ENCODE results near the gene TNKS2.
"Not testable (repeated sequence)": the region's sequence is repeated elsewhere in the genome, so short reads cannot be mapped to it uniquely, and the experiment has no call there.

TNKS2 gene

GRCh38 chr10:91879515-91880170 is 81.4 kb downstream of the TNKS2 start:
- DNase-seq: no peak

DNA sequence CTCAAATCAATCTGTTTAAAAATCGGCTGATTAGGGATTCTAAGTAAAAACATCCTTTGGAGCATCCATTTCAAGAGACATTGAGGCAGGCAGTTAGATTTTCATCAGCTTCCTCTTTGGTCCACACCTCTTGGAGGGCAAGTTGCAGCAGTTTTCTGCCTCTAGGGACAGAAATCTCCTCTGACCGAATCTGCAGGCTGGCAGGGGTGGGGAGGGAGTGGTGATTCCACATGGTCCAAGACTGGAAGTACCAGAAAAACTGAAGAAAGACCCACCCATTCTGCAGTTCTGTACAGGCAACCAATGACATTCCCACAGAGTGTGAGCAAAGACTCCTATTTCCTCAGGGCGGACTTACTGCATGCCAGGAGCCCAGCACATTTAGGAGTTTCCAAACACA is 82.1 kb downstream of the TNKS2 start:
- no peak for DNase-seq

DNA sequence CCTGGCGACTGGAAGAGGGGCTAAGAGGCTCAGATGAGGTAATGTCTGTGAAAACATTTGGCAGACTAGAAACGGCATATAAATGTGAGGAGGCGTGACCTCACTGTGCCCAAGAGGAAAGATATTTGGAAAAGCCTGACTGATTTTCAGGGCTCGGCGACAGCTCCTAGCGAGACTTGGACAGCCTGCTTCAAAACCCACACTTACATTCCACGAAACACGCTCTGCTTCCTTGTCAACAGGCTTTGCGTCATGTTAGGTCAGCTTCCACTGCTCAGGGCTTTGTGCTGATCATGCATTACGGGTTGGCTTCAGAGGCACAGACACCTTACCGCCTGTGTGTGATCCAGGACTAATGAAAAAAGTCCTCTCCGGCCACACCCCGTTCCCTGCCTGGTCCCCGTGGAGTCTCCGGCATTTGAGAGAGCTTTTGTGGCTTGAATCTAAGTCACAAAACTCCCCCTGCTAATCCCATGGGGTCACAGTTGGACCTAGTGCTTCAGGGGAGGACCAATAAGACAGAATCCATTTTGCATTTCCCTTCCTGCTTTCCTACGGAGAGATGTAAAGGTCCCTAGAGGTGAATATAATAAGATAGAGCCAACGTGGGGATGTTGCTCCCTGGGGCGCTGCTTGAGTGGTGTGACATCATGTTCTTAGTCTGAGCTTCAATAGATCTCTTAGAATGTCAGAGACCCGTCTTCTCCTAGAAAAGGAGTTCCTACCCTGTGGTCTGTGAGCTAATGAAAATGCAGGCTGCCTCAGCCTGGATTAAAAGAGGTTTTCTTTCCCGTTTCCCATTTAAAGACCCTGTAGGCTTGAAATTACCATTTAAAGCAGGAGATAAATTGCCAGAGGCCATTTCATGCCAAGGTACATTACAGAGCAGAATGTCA is 85.6 kb downstream of the TNKS2 start:
- no peak for DNase-seq

DNA sequence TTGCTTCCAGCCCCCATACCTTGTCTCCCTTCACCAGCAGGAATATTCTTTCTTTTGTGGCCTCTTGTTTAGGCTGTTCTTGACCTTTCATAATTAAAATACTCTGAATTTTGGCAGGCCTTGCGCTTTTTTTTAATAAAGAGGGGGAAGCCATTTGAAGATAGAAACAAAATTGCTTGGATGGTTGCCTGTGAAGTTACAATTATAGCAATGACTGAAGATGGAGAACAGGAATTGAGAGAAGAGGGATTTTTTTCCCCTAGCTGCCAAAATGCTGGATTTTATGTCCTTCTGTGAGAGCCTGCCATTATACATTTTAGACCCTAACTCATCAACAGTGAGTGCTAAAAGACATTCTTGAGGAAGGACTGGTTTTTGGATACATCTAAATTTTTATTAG is 86.3 kb downstream of the TNKS2 start:
- DNase-seq: no peak

GRCh38 chr10:91885362-91886079 is 87.3 kb downstream of the TNKS2 start:
- no peak for DNase-seq

- no peak for DNase-seq
Observed at GRCh38 chr10:91886954-91887271, 88.7 kb downstream of the TNKS2 start.

DNA sequence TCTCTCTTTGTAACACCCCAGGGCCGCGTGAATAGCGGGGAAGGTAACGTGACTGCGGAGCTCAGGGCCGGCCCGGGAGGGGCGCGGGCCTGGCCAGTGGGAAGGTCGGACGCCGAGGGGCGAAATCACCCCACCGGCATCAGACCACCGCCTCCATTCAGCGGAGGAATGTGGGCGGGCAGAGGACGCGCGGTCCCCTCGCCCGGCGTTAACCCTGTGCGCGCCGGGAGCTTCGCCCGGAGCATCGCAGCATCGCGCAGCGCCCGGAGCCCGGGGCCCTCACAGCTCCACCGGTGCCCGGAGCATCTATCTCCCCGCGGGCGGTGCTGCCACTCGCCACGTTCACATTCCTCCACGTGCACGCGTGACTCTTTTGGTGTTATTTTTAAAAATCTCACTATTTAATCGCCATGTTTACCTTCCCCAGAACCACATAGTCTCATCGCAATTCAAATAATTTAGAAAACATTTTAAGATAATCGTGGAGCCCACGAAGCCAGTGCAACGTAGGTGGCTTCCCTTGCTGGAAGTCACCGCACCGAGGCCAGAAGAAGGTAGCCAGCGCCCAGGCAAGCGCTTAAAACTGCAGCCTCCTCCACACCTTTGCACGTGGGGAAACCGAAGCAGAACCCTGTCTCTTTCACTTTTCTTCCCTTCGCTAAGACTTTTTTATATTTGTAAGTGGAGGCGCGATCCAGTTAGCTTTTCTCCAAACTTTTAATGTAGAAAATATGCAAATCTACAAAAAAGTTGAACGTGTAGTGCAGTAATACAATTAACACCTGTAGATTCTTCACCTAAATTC is 89.2 kb downstream of the TNKS2 start:
- peak; percentile 13 for DNase-seq

DNA sequence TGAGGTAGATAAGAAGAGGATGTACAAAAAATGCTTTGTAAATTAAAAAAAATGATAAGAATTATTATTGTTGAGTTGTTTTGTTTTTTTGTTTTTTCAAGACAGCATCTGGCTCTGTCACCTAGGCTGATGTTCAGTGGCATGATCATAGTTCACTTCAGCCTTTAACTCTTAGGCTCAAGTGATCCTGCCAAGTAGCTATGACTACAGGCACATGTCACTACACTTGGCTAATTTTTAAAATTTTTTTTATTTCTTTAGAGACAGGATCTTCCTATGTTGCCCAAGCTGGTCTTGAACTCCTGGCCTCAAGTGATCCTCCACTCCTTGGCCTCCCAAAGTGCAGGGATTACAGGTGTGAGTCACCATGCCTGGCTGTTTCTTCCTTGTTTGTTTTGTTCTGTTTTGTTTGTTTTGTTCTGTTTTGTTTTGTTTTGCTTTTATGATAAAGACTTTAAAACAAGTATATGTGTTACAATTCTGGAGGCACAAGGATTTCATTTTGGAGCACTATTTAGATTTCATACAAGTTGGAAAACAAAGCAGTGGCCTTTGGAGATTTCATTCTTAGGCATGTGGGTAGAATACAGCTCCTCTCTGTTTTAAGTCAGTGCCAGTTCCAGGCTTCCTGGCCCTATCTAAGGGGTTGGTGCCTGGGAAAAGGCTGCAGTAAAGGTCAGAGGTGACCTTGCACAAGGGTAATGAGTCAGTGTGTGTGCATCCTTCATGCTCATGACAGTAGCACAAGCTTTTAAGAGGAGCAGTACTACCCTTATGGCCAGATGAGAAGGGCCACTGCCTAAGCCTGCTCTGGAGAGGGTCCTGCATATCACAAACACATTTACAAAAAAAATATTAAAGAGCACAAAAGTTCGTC is 93.1 kb downstream of the TNKS2 start:
- DNase-seq: no peak

- DNase-seq: no peak
Observed at GRCh38 chr10:91893051-91893450, 94.8 kb downstream of the TNKS2 start.

DNA sequence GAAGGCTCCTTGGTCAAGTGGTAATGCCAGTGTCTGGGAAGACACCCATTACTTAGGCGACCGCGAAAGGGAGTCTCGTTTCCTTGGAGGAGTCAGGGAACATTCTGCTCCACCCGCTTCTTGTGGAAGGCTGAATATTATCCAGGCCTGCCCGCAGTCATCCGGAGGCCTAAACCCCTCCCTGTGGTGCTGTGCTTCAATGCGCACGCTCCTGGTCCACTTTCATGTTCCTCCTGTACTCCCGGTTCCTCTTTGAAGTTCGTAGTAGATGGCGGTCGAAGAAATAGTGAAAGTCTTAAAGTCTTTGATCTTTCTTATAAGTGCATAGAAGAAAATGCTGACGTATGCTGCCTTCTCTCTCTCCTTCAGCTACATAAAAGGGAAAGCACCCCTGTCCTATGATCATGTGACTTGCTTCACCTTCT is 96.0 kb downstream of the TNKS2 start:
- not testable (repeated sequence) for DNase-seq

DNA sequence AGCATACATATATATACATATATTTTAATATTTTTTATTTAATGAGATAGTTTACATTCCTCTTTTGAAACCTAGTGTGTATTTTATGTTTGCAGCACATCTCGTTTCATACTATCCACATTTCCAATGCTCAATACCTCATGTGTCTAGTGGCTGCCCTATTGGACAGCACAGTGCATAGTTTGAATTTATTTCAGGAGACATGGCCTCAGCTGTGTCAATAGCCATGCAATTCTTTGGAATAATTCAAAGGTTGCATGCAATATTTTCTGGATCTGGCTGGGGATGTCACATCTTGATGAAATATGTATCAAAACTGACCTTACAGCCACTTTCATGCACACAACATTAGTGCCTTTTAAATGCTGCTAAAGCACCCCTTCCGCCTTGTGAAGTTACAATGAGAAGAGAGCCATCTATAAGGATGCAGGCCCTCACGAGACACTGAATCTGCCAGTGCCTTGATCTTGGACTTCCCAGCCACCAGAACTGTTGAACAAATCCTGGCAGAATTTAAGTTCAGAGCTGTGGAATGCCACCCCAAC is 98.1 kb downstream of the TNKS2 start:
- no peak for DNase-seq

DNA sequence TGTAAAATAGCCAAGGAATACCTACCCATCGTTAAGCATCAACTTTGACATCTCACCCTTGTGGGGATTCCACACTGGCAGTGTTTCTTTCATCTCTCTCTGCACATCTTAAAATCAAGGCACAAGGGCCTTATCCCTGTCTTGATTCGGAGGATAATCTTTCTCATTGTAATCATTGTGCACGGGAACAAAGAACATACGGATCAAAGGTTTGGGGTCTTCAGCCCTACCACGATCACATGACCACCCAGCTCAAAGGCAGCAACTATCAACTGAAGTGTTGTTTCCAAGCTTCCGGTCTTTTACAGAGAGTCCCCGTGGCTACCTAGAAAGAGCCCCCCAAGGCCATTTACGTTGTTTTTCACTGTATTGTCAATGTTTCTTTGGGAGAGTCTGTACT is 99.2 kb downstream of the TNKS2 start:
- DNase-seq: no peak

GRCh38 chr10:91901784-91902677 is 103.8 kb downstream of the TNKS2 start:
- DNase-seq: peak; percentile 79

- no peak for DNase-seq
Observed at GRCh38 chr10:91907033-91907594, 108.9 kb downstream of the TNKS2 start.

DNA sequence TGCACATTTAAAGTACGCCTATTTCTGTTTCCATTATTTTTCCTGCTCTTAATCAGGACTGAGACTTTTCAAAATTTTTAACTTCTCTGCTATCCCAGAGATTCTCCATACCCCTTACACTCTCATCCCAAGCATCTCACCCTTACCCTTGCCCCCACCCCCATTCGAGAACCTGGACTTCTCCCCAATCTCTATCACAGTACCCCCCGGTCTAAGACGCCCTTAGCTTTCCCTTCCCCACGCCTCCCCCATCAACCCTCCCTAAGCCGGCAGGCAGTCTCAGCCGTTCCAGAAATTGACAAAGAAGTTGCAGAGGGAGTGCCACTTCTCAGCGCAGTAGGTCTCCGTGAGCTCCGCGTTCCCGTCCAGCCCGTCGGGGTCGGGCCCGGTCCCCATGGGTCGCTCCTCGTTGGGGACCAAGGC is 109.7 kb downstream of the TNKS2 start:
- DNase-seq: no peak

- DNase-seq: peak; percentile 76
Observed at GRCh38 chr10:91908337-91909116, 110.3 kb downstream of the TNKS2 start.

GRCh38 chr10:91909117-91909677 is 111.0 kb downstream of the TNKS2 start, which contains the start of gene FGFBP3:
Gene FGFBP3 (minus strand): TSS chr10:91909486. CDS start chr10:91908969, 517 bp downstream.
- peak; percentile 52 for DNase-seq

DNA sequence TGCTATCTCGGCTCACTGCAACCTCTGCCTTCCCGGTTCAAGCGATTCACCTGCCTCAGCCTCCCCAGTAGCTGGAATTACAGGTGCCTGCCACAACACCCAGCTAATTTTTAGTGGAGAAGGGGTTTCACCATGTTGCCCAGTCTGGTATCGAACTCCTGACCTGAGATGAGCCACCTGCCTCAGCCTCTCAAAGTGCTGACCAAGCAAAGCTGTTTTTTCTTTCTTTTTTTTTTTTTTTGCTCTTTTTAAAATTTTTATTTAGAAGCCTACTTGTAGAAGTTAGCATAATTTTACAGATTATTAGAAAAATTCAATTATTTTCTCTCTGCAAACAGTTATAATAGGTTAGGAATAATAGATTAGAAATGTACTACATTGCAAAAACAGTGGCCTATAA is 112.2 kb downstream of the TNKS2 start:
- DNase-seq: no peak
